GM18867 (cell line): Measurements from ENCODE around the gene SRD5A1.

Experiments used
- ATAC-seq: cut with Tn5 transposase; IDR thresholded peaks from one replicate; pipeline ENCODE4 v1.9.1; 2021; ENCODE audit warnings: mild to moderate bottlenecking, moderate library complexity; ENCODE audit not compliant: unreplicated experiment

The SRD5A1 gene

DNA sequence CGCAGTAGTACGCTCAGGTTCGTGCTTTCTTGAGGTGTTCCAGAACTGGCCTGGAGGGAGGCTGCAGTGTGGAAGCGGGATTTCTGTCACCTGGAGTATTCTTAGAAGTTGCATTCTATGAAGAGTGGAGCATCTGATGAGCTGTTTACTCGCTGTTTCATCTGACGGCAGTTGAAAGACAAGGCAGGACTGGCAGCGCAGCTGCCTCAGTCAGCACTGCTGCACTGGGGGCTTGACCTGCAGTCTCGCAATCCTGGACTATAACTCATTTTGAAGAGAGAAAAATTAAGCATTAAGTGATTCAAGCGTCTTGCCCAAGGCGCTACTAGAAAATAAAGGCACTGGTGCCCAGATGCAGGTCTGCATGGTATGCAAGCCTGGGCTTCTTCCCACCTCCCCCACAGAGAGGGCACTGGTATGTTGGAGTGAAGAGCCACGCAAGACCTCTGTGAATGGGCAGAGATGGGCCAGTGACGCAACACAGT, 90.6 kb downstream of the SRD5A1 start:
- no peak for ATAC-seq
